NCI-H146 treated with DMSO at 0.1 percent for 48 hours (cell line): Measurements from ENCODE around the gene CFHR1.
A peak's percentile ranks its signal among the peaks of the same experiment; 100 is the strongest.
"Not testable (repeated sequence)": the region's sequence is repeated elsewhere in the genome, so short reads cannot be mapped to it uniquely, and the experiment has no call there.

Source experiments
- DNase-seq: peaks from one replicate; lab custom pipeline; 2025; ENCODE audit not compliant: unreplicated experiment; lab: John Stamatoyannopoulos, UW

The CFHR1 gene

GRCh38 chr1:196819531-196819930, at the start of gene CFHR1:
TSS of gene CFHR1 (plus strand) at chr1:196819731. CDS start at chr1:196819845, 114 bp downstream.
- not testable (repeated sequence) for DNase-seq

- not testable (repeated sequence) for DNase-seq
Measured at GRCh38 chr1:196769823-196770222, 49.7 kb upstream of the CFHR1 start.

GRCh38 chr1:196773713-196774112, 45.8 kb upstream of the CFHR1 start:
- DNase-seq: no peak

GRCh38 chr1:196774175-196774574, 45.4 kb upstream of the CFHR1 start:
- no peak for DNase-seq

- DNase-seq: no peak
Measured at GRCh38 chr1:196774603-196775002, 44.9 kb upstream of the CFHR1 start, which contains the start of gene CFHR3. TSS of gene CFHR3 (plus strand) at chr1:196774840. CDS start at chr1:196774887, 47 bp downstream.

- DNase-seq: no peak
Measured at GRCh38 chr1:196777603-196778002, 41.9 kb upstream of the CFHR1 start.

- DNase-seq: no peak
Measured at GRCh38 chr1:196779093-196779492, 40.4 kb upstream of the CFHR1 start.

- DNase-seq: not testable (repeated sequence)
Measured at GRCh38 chr1:196791252-196791651, 28.3 kb upstream of the CFHR1 start.

- peak; percentile 64 for DNase-seq
Measured at GRCh38 chr1:196794103-196794502, 25.4 kb upstream of the CFHR1 start.

GRCh38 chr1:196797891-196798290, 21.6 kb upstream of the CFHR1 start:
- no peak for DNase-seq

- DNase-seq: not testable (repeated sequence)
Measured at GRCh38 chr1:196801920-196802319, 17.6 kb upstream of the CFHR1 start.

GRCh38 chr1:196808529-196809235, 10.8 kb upstream of the CFHR1 start:
- DNase-seq: no peak

GRCh38 chr1:196817442-196817841, 2.1 kb upstream of the CFHR1 start:
- DNase-seq: not testable (repeated sequence)

- peak; percentile 4 for DNase-seq
Measured at GRCh38 chr1:196827860-196828259, 8.3 kb downstream of the CFHR1 start.

- DNase-seq: not testable (repeated sequence)
Measured at GRCh38 chr1:196849613-196850492, 30.3 kb downstream of the CFHR1 start.

GRCh38 chr1:196856053-196856452, 36.5 kb downstream of the CFHR1 start:
- no peak for DNase-seq

GRCh38 chr1:196857188-196857587, 37.7 kb downstream of the CFHR1 start:
- no peak for DNase-seq

GRCh38 chr1:196858811-196859210, 39.3 kb downstream of the CFHR1 start:
- DNase-seq: no peak

- DNase-seq: no peak
Measured at GRCh38 chr1:196860323-196860884, 40.9 kb downstream of the CFHR1 start.

- DNase-seq: no peak
Measured at GRCh38 chr1:196861429-196861828, 41.9 kb downstream of the CFHR1 start.

- no peak for DNase-seq
Measured at GRCh38 chr1:196866974-196867373, 47.4 kb downstream of the CFHR1 start.

GRCh38 chr1:196873385-196873784, 53.9 kb downstream of the CFHR1 start:
- no peak for DNase-seq
